NCI-H1436 treated with DMSO at 0.1 percent for 48 hours (cell line): Measurements from ENCODE around the gene SLC4A3.
"Not testable (repeated sequence)": the region's sequence is repeated elsewhere in the genome, so short reads cannot be mapped to it uniquely, and the experiment has no call there.

Experiments
- DNase-seq: peaks from one replicate; lab custom pipeline; 2025; lab: John Stamatoyannopoulos, UW

SLC4A3 gene

DNA sequence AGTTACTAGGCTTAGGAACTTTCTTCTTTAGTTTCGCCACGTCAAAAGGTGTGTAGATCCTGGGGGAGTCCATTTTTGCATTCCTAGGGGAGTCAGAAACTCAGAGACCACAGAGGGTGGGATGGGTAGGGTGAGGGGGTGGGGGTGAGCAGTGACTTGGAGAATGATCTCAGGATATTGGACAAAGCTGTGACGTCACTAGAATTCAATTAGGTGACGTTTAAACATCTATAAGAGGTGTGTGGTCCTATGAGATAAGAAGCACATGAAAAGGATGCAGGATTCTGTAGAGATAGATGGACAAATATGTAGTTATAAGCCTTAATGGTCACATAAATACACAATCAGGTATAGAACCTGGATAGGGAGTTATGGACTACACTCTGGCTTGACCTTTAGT, 21.5 kb downstream of the SLC4A3 start:
- no peak for DNase-seq

DNA sequence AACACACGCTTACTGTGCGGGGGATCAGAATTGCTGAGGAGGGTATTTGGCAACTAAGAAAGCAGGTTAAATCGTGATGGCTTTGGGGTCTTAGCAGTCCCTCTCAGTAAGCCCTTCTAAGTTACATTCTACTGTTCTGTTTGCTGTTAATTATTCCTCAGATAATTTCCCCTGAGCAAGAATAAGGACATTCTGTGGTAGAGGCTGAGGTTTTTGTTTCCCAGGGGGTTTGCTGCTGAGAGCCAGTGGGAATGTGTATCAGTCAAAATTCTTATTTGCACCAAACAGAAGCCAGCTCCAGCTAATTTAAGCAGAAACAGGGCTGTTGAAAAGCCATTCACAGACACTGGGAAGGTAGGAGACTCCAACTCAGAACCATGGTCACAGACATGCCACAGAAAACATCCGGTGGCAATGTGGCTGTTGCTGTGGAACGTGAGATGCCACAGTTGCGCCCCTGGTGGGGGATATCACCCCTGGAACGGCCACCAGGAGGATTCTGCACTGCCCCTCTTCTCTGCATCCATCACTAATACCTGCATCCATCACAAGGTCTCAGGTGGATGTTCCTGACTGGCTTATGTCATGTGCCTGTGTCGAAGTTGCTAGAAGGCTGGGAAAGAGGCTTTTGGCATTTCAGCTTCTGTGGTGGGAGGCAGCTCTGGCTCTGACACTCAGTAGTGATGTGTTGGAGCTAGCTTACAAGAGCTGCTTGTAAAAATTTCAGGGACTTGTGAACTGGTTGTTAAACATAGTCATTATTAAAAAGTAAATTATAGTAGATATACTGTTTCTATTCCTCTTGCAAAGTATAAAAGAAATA, 23.2 kb downstream of the SLC4A3 start:
- no peak for DNase-seq

DNA sequence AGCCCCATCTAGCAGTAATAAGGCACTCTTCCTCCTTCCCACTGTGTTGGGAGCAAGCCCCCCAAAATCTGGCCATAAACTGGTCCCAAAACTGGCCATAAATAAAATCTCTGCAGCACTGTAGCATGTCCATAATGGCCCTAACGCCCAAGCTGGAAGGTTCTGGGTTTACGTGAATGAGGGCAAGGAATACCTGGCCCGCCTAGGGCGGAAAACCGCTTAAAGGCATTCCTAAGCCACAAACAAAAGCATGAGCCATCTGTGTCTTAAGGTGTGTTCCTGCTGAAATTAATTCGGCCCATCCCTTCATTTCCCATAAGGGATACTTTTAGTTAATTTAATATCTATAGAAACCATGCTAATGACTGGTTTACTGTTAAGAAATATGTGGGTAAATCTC, 24.2 kb downstream of the SLC4A3 start:
- DNase-seq, result not testable (repeated sequence)

DNA sequence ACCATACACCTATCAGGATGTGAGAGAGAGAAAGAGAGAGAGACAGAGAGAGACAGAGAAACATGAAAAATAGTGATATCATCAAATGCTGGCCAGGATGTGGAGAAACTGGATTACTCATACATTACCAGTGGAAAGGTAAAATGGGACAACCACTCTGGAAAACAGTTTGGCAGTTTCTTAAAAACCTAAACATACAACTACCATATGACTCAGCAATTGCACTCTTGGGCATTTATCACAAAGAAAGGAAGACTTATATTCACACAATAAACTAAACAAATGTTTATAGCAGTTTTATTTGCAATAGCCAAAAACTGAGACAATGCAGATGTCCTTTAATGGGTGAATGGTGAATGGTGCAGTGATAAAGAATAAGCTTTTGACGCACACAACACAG, 29.1 kb downstream of the SLC4A3 start:
- no peak for DNase-seq

DNA sequence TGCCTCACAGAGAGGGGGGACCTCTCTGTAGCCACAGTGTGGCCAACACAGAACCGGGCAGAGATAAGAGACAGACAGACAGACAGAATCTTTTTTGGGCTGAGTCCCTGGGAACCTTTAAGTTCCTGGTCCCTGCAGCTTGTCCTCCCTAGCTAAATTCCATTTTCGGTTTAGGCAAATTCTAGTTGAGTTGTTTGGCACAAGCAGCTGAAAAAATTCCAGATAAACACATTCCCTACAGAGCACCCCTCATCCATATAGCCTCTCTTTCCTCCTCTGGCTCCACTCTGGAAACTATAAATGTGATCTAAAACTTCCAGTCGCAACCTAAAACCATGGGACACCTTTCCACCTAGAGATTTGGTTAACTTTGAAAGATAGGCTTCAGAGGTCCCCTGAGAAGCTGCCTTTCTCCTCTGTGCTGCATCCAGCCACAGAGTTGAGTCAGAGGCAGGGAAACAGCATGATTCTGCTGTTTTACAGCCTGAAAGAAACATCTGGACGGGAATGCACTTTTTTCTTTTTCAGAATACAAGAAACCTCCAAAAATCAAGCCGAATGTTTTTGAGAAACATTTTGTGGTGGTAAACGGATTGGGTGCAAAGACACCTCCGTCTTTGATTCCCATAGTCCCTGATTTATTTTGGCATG, 30.9 kb downstream of the SLC4A3 start:
- no peak for DNase-seq

DNA sequence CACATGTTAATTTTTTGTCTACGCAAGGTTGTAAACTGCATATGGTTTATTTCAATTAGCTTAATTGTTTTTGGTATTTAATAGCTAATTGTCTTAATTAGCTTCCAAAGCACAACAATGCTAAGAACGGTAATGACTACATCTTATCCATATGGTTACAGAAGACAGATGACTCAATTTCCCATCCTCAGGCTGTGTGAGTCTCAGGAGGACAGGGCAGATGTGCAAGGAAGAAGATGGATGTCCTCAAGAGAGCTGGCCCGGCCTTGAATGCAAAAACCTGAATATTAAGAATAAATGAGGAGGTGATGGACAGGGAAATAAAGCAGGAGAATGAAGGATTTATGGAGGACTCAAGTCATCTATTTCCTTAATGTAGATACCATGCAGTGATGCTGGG, 31.4 kb downstream of the SLC4A3 start:
- no peak for DNase-seq

DNA sequence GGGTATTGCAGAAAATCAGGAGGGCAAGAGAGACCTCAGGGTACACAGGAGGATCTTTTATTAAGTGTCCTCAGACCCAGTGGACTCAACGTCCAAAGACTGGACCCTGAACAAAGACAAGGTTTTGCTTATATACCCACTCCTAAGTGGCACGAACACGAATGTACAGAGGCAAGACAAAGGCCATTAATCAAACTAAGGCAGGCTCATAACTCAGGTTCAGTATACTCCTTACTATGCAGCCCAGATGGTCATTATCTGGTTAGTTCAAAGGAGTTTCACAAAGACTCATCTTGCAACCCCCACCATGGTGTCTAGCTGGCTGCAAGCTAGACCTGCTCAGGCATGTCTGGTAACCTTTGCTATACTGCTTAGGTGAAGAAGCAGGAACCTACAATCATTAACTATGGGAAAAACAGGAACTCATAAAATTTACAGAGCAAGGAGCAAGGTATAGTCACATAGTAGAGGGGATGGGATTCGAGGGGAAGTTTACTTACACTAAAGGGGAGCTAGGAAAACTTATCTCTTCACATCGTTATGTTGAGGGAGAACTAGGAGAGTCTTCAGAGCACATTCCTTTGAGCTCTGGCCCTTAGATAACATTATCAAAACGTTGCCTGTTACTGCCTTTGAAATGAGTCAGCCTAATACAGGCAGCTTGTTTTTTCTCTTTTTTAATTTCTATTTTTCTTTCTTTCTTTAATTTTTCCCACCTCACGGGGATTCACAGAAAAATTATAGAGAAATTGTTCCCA, 33.9 kb downstream of the SLC4A3 start:
- no peak for DNase-seq

DNA sequence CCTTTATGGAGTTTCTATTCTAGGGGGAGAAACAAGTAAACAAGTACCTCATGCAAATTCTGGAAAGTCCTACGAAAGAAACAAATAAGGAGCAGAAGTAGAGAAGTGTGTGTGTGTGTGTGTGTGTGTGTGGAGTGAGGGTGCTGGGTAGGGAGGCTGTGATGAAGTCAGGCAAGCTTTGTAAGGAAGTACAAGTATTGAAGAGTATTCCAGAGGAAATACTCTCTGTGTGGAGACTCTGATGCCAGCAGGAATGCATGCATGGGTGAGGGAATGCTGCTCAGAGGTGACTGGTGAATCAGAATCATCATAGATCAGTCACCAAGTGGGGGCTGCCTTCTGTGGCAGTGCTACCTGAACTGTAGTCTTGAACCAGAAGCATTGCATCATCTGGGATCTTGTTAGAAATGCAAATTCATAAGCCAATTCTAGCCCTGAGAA, 34.5 kb downstream of the SLC4A3 start:
- no peak for DNase-seq

DNA sequence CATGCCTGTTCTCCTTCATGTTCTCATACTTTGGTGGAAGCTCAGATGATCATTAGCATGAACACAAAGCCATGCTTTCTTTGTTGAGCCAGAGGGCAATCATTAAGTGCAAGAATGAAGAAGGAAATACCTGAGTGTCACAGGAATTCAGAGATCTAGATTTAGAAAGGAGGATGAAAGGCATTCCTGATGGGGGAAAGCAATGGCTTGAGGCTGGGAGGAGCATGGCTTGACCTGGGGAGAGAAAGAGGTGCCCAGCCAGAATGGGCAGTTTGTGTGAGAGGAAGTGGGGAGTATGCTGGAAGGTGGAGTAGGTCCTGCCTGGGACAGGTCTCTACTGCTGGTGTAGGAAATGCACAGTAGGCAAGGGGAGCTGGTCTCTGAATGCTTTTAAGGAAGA, 35.1 kb downstream of the SLC4A3 start:
- DNase-seq, result no peak

DNA sequence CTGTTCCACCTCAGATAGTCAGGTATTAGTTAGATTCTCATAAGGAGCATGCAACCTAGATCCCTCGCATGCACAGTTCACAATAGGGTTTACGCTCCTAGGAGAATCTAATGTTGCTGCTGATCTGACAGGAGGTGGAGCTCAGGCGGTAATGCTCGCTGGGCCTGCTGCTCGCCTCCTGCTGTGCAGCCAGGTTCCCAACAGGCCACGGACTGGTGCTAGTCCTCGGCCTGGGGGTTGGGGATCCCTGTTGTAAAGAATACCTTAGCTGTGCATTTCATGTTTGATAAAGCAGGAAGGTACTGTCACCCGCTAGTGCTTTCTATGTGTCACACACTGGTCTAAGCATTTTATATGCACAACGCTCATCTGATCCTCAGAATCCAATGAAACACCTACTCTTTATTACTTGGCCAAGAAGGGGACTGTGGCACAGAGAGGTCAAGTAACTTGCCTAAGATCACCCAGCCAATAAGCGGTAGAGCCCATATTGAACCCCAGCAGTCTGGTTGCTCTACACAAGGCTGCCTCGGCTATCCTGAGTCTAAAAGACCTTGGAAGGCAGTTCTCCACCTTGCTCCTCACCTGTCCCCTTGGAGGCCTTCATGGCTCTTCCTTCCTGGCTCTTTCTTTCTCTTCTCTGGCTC, 35.8 kb downstream of the SLC4A3 start:
- no peak for DNase-seq

DNA sequence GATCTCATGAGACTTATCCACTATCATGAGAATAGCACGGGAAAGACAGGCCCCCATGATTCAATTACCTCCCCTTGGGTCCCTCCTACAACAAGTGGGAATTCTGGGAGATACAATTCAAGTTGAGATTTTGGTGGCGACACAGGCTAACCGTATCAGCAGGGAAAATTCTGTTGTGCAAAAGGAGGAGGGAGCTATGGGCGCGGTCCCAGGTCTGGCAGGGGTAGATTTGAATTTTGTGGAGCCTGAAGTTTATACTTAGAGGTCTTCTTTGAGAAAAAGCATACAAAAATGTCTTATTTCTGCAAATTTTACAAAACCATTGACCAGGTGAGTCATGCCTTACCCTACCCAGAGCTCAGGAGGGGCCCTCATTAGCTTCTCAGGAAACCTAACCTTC, 36.6 kb downstream of the SLC4A3 start:
- no peak for DNase-seq

DNA sequence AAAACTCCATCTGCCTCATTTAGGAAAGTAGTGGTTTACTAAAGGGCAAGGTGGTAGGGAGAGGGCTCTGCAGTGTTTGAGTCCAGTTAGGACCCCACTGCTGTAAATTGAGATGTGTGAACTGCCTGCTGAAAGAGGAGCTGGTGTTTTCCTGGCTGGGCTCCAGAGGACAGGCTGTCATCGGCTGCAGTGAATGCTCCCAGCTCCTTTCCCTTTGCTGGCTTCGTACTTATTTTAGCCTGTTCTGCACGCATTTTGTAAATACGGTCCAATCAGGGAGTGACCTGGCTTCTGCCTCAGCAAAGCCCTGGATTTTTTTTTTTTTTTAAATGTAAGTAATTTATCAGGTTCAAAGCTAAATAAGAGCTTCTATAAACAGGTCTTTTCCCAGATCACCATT, 37.5 kb downstream of the SLC4A3 start:
- DNase-seq, result no peak

DNA sequence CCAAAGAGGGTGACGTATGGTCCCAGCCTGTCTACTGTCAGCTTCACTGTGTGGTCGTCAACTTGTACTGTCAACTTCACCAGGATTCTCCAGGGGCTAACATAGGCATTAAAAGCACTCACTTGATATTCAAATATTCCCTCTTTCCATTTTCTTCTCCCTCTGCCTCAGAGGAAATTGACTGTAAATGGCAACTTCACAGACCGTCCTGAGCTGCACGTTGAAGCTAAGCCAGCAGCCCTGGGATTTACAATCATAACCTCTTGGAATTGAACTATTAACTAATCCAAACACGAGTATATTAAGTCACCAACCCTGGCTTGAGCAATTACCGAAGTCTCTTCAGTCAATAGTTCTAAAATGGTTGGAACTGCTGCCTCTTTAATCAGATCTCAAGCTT, 38.5 kb downstream of the SLC4A3 start:
- DNase-seq, result no peak

DNA sequence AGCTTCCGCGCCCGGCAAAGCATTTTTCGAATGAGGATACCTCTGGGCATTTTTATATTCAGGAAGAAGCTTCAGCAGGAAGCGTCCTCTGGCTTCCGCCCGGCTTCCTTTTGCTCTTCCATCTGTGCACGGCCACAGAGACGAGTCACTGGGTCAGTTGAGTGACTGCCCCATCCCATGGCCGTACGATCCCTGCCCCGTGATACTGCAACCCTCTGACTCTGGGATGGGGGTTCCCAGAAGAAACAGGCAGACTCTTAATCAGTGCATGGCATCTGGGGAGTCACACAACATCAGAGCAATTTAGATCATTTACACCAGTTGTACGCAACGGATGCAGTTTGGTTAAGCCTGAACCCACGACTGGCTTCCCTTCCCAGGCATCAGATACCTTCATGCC, 40.9 kb downstream of the SLC4A3 start:
- DNase-seq, result no peak

DNA sequence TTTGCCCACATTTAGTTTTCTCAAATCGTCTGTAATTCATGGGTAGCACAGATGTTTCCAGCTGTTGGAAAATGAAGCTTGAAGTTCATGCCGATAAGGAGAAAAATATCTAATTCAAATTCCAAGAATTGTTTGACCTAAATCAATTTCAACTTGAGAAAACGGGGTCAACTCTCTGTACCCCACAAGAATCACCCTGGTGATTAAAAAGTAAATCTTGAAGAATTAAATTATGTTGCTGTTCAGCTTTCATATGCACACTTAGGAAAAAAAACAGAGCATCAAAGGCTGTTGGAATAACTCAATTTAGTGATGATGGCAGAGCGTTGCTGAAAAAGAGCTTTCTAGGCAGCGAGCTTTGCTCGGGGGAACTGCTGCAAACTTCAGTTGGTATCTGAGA, 43.0 kb downstream of the SLC4A3 start:
- no peak for DNase-seq

DNA sequence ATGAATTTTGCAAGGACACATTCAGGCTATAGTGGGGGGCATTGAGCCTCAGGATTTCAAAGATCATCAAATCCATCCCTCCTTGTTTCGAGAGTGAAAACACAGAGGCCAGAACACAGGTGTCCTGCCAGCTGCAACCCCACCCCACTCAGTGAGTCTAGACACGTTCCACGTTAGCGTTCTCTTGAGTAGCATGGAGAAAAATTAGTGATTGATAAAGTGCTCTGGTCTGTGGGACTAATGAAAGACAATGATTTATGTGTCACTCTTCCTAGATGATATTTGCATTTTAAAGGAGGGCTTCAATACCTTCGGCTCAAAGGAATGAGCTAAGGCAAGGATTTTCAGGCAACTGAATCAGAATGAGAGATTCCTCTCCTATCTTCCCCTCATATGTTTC, 43.8 kb downstream of the SLC4A3 start:
- DNase-seq, result no peak

DNA sequence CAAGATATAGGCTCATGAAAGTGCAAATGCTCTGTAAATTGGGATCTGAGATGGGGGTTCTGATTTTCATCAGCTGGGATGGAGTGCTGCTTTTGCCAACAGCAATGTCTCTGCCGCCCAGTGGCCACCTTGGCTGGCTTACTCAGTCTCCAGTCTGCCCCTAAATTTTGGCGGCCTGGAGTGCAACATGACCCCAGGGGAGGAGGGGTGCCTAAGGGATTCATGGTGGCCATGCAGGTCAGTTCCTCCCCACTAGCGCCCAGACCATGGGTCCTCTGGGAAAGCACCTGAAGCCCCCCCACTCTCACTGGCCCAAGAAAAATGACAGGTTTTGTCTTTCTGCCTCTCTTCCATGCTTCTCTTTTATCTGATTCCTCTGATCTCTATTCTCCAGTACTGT, 45.0 kb downstream of the SLC4A3 start:
- DNase-seq, result no peak

DNA sequence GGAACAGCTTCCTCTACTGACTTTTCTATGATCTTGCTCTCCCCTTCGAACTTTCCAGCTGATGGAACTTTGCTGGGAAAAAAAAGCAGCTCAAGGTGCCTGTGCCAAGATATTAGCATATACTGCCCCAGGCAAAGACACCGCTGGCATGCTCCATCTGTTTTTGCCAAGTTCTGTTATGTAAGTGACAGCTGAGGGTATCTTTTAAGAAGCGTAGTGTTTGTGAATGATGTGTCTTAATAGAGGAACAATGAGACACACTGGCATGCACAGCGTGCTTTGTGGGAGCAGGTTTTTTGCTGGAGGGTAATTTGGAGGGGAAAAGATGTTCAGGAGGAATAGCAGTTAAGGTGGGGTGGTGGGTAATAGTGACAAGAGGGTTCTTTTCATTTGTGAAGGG, 47.8 kb downstream of the SLC4A3 start:
- no peak for DNase-seq

DNA sequence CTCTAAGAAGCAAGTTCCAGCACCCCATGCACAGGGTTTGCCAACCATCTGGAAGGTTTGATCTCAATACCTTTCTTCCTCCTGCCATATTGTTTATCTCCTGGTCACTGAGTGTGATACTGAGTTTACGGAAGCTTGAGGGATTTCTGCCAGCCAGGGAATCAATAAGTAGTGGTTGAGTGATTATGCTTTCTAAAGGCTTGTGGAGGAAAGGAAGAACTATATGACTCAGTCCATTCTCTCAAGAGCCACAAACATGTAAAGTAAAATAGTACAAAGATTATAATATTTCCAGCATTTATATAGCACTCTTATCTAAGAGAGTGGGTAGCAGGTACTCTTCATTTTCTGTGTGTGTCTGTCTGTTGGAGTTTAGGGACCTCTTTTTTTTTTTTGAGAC, 49.2 kb downstream of the SLC4A3 start:
- DNase-seq, result no peak

DNA sequence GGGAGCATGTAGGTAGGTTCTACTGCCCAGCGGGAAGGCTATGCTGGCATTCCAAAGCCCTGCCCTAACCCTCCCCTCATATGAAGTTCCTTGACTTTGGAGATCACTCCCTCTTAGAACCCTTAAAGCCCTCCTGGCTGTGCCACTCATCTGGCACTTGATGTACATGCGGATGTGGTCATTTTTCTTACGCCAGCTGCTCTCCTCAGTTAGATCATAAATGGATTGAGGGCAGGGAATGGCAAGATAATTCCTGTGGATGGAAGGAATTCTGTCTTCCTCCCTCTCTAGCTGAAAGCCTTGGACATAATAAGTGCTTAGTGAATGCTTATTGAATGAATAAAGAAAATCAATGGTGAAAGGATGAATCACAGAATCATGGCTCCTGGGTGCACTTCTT, 51.6 kb downstream of the SLC4A3 start:
- no peak for DNase-seq

DNA sequence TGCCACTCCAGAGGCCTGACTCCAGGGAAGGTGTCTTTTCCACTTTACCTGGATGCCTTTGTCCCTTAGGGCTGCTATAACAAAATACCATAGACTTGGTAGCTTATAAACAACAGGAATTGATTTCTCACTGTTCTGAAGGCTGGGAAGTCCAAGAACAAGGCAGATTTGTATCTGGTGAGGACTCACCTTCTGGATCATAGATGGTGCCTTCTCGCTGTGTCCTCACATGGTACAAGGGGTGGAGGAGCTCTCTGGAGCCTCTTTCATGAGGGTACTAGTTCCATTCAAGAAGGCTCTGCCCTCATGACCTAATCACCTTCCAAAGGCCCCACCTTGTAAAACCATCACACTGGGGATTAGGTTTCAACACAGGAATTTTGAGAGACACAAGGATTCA, 52.1 kb downstream of the SLC4A3 start:
- DNase-seq, result no peak

DNA sequence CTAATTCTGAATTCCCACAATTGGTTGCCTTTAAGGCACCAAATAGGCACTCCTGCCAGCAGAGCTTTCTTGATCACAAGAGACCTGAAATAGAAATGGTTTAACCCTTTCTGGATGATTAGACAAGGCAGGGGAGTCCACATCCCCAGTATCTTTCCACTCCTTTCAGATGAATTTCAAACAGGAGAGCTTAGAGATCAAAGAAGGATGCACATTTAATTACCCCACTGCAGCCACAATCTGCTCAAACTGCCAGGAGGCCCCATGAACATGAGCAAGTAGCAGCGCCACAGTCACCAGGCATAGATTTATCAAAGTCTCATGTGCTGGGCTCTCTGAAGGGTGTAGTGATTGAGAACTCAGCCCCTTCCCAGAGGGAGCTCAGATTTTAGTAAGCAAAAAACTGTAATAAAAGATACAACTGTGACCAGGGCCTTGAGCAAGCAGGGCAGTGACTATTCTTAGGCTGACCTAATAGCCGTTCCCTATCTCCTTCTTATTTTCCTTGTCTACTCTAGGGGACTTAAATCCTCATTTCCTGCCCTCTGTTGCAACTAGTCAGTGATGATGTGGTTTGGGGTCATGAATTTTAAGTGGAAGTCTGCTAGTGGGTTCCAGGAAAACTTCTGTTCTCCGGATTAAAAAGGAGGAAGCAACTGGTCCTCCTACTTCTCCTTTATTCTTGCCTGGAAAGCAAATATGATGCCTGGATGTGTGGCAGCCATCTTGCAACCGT, 53.7 kb downstream of the SLC4A3 start:
- no peak for DNase-seq
